NB4 (cell line): ENCODE data around the gene CYTH1.

ENCODE experiments used
- CTCF ChIP-seq: IDR thresholded peaks from one replicate; pipeline ENCODE4 v1.5.1; 2012; ENCODE audit warnings: low read depth, low read length
- MAX ChIP-seq: IDR thresholded peaks from 2 replicates; pipeline ENCODE4 v1.6.1; 2011; ENCODE audit warnings: low read depth, low read length
- POLR2A ChIP-seq: IDR thresholded peaks from 2 replicates; pipeline ENCODE4 v1.6.1; 2011; ENCODE audit warnings: mild to moderate bottlenecking; ENCODE audit not compliant: insufficient read length; ENCODE audit errors: extremely low read depth

GRCh38 chr17:78707923-78708322 is 74.2 kb downstream of the CYTH1 start:
- TF ChIP-seq CTCF (no peak), POLR2A (no peak), MAX (no peak)
